ENCODE data around the gene LAIR2.

- TF ChIP-seq CTCF (IDR thresholded peaks at IDR 0.05): no peak
- no peak for TF ChIP-seq POLR2A (IDR thresholded peaks at IDR 0.05)
- TF ChIP-seq POLR2AphosphoS5 (IDR thresholded peaks at IDR 0.05): no peak
- no peak for TF ChIP-seq EP300 (IDR thresholded peaks at IDR 0.05)
Observed at GRCh38 chr19:54461613-54462012, 41.0 kb upstream of the LAIR2 start.
